ENCODE results near the gene SF3B1.
A peak's percentile ranks its signal among the peaks of the same experiment; 100 is the strongest.
"Not testable (repeated sequence)": the region's sequence is repeated elsewhere in the genome, so short reads cannot be mapped to it uniquely, and the experiment has no call there.

The SF3B1 gene, protein sequence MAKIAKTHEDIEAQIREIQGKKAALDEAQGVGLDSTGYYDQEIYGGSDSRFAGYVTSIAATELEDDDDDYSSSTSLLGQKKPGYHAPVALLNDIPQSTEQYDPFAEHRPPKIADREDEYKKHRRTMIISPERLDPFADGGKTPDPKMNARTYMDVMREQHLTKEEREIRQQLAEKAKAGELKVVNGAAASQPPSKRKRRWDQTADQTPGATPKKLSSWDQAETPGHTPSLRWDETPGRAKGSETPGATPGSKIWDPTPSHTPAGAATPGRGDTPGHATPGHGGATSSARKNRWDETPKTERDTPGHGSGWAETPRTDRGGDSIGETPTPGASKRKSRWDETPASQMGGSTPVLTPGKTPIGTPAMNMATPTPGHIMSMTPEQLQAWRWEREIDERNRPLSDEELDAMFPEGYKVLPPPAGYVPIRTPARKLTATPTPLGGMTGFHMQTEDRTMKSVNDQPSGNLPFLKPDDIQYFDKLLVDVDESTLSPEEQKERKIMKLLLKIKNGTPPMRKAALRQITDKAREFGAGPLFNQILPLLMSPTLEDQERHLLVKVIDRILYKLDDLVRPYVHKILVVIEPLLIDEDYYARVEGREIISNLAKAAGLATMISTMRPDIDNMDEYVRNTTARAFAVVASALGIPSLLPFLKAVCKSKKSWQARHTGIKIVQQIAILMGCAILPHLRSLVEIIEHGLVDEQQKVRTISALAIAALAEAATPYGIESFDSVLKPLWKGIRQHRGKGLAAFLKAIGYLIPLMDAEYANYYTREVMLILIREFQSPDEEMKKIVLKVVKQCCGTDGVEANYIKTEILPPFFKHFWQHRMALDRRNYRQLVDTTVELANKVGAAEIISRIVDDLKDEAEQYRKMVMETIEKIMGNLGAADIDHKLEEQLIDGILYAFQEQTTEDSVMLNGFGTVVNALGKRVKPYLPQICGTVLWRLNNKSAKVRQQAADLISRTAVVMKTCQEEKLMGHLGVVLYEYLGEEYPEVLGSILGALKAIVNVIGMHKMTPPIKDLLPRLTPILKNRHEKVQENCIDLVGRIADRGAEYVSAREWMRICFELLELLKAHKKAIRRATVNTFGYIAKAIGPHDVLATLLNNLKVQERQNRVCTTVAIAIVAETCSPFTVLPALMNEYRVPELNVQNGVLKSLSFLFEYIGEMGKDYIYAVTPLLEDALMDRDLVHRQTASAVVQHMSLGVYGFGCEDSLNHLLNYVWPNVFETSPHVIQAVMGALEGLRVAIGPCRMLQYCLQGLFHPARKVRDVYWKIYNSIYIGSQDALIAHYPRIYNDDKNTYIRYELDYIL

GRCh38 chr2:197434541-197435513 lies at the start of gene SF3B1:
Gene SF3B1, minus strand, starts transcription at chr2:197435028. Its CDS starts 29 bp downstream, at chr2:197434999.
- DNase-seq = peak; percentile 99

- DNase-seq = not testable (repeated sequence)
These were observed 49.4 kb upstream of the SF3B1 start for GRCh38 chr2:197484248-197484647.

- no peak for DNase-seq
These were observed 45.6 kb upstream of the SF3B1 start for GRCh38 chr2:197480165-197481036.

GRCh38 chr2:197477797-197478196 lies 43.0 kb upstream of the SF3B1 start:
- no peak for DNase-seq

DNA sequence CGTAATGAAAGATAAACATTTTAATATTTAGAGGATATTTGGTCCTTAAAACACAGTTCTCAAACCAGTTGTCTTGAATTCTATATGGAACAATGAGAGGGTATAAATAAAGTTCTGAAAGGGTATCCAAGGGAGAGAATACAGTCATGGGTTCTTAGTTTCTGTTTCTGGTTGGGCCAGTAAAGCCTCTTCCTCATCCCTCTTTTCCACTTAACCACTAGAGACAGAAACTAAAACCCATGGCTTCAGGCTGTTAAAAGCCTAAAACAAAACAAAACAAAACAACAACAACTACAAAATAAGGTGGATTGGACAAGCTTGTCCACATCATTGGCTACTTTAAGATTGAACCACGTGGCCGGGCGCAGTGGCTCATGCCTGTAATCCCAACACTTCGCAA lies 37.3 kb upstream of the SF3B1 start:
- DNase-seq = no peak

- peak; percentile 13 for DNase-seq
These were observed 29.3 kb upstream of the SF3B1 start for GRCh38 chr2:197464175-197464574.

GRCh38 chr2:197461057-197461456 lies 26.2 kb upstream of the SF3B1 start:
- no peak for DNase-seq

DNA sequence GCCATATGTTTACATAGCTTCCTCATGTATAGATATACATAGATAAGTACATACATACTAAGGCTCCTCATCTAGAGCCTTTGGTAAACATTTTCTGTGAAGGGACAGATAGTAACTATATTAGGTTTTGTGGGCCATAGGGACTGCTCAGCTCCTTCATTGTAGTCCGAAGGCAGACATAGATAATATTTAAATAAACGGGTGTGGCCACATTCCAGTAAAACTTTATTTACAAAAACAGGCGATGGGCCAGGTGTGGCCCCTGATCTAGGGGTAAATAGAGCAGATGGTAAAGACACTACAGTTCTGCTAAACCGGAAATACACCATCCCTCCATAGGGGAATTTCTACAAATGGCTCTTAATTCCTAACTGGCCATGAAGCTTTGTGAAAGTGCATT lies 25.8 kb upstream of the SF3B1 start:
- no peak for DNase-seq

GRCh38 chr2:197455428-197455827 lies 20.6 kb upstream of the SF3B1 start:
- no peak for DNase-seq

DNA sequence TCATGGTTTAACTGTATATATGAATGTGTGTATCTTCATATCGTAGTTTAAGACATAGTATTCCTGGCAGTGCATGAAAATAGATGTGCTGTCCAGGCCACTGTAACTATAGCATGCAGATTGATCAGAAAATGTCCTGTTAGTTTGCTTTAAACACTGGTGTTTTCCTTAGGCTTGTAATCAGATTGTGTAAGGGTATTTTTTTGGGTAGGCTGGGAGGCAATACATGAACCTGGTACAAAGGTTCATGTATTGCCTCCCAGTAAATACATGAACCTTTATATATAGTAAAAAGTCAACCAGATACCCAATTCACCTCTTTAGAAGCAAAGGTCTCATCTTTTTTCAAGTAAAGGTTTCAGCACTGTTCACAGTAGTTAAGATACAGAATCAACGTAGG lies 20.1 kb upstream of the SF3B1 start:
- DNase-seq = no peak

DNA sequence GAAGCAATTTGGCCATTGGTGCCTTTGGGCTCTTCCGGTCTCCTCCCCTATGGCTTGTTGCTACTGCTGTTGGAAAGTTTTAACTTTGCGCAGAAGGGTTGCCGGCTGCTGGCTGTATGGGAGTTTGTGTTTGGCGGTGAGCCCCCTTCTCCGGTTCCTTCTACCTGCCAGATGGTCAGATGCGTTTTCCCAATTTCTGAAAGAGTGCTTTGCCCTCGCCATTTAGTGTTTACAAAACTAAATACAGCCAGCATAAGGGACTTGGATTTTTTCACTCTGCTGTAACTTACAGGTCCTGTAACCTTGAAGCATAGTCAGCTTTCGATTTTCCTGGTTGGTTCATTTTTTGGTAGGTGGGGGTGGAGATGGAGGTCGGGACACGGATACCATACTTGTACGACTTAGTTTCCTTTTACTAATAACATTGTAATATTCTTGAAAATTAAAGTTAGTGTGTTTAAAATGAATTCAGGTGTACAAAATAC lies 19.1 kb upstream of the SF3B1 start:
- DNase-seq = no peak

DNA sequence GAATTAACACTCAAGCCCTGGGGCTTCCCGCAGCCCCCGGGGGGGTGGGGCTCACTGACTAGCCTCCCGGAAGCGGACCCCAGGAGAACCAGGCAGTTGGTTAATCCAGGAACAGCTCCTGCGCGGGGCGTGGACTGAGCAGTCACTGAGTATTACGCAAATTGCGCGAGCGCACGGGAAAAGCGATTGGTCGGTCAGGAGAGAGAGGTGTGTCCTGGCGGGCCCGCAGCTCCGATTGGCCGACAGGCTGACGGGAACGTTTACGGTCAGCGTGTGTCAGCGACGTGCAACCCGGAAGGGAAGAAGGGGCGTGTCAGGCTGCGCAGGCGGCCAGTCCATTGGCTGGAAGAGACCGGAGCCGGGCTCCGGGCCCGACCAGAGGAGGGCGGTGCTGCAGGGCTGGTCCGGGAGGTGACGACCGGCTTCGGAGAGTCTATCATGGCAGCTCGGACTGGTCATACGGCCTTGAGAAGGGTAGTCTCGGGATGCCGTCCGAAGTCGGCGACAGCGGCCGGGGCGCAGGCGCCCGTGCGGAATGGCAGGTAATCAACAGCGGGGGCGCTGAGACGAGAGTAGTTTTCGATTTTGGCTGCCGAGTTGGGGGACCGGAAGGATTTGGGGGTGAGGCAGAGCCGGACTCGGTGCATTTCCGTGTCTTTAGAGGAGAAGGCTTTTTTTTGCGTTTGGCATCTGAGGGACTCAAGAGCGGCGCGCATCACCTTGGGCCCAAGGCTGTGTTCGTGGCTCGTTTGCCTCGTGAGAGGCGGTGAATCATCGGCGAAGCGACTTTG lies 18.5 kb upstream of the SF3B1 start, which contains the start of gene COQ10B:
Gene COQ10B (plus strand): TSS at position 430 of the 791 bp plus-strand sequence. CDS start 9 bp downstream, at position 439.
- DNase-seq = peak; percentile 99

- no peak for DNase-seq
These were observed 17.9 kb upstream of the SF3B1 start for GRCh38 chr2:197452754-197453122.

DNA sequence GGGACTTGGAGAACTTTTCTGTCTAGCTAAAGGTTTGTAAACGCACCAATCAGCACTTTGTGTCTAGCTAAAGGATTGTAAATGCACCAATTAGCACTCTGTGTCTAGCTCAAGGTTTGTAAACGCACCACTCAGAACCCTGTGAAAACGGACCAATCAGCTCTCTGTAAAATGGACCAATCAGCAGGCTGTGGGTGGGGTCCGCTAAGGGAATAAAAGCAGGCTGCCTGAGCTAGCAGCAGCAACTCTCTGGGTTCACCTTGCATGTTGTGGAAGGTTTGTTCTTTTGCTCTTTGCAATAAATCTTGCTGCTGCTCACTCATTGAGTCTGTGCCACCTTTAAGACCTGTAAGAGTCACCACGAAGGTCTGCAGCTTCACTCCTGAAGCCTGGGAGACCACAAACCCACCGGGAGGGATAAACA lies 16.1 kb upstream of the SF3B1 start:
- not testable (repeated sequence) for DNase-seq

GRCh38 chr2:197450465-197450864 lies 15.6 kb upstream of the SF3B1 start:
- no peak for DNase-seq

DNA sequence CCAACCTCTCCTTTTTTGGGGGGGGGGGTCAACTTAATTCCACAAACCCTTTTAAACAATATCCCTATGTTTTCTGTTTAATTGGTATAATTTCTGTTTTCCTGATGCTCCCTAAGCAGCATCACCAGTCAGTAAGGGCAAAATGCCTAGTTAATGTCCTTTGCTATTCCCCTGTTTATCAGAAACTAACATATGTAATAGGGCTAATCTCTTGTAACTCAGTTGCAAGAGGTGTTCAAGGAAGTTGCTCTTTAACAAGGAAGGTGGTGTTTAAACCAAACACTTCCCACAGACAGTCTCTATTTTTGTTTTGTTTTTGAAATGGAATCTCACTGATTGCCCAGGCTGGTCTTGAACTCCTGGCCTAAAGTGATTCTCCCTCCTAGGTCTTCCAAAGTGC lies 12.0 kb upstream of the SF3B1 start:
- no peak for DNase-seq

- DNase-seq = no peak
These were observed 10.9 kb upstream of the SF3B1 start for GRCh38 chr2:197445746-197446145.

GRCh38 chr2:197442857-197443256 lies 8.0 kb upstream of the SF3B1 start:
- no peak for DNase-seq

DNA sequence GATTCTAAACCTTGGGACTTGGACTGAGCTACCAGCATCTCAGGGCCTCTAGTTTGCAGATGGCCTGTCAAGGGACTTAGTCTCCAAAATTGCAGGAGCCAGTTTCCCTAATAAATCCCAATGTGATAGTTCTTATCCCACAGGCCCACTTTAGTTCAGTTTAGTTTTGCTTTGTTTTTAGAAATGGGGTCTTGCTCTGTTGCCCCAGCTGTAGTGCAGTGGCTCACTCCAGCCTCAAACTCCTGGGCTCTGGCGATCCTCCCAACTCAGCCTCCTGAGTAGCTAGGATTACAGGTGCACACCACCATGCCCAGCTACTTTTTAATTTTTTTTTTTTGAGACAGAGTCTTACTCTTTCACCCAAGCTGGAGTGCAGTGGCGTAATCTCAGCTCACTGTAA lies 2.6 kb upstream of the SF3B1 start:
- DNase-seq = no peak

All from RPMI8226 (cell line).